ENCODE results near the gene VSTM4.

DNA sequence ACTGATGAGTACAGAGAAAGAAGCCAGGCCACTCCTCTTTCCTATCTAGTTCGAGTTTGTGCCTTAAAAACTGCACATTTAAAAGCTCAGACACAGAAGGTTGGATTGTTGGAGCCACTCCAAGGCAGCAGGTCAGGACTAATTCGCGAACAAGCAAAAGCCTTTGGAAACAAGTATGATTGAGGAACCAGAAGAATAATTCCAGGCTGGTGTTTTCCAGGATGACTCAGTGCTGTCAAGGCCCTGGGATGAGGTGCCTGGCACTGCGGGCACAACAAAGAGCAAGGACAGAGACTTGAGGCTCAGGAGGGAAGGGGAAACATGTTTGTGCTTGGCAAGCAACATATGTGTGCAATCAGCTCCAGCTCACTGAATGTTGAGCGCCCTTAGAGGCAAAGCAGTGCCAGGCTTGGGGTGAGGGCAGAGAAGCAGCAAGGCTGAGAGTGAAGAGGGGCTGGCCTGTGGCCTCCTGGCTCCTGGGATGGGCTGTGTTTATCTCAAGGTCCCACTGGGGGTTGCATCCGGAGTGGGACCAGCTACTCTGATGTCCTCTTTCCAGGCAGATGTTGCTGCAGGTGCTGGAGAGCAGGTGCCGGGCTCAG is 44.1 kb downstream of the VSTM4 start:
- TF ChIP-seq, protein P1, sequence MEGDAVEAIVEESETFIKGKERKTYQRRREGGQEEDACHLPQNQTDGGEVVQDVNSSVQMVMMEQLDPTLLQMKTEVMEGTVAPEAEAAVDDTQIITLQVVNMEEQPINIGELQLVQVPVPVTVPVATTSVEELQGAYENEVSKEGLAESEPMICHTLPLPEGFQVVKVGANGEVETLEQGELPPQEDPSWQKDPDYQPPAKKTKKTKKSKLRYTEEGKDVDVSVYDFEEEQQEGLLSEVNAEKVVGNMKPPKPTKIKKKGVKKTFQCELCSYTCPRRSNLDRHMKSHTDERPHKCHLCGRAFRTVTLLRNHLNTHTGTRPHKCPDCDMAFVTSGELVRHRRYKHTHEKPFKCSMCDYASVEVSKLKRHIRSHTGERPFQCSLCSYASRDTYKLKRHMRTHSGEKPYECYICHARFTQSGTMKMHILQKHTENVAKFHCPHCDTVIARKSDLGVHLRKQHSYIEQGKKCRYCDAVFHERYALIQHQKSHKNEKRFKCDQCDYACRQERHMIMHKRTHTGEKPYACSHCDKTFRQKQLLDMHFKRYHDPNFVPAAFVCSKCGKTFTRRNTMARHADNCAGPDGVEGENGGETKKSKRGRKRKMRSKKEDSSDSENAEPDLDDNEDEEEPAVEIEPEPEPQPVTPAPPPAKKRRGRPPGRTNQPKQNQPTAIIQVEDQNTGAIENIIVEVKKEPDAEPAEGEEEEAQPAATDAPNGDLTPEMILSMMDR (conservative IDR thresholded peaks at IDR 0.05), result no peak
- no peak for TF ChIP-seq EZH2 (IDR thresholded peaks at IDR 0.05; ENCODE audit: low read depth)

Data from PC-9 (cell line).